GM23338 (cell line): Measurements from ENCODE around the gene TMC1. TPM values are rescaled to one million over a fixed set of nuclear protein-coding genes. Genes with fewer than 3 reads are reported as not detected.

Source experiments
- ATAC-seq: fragments of 200-7000 bp; cut with Tn5 transposase; 3 replicates; pipeline ENCODE4 v1.9.1; 2020
- DNase-seq: peaks from one replicate; pipeline ENCODE4 v3.0.0-alpha.2; 2015; ENCODE audit warnings: low spot score
- H2AFZ ChIP-seq: fragments of 200-600 bp; sonication (generic); 2 replicates; pipeline ENCODE4 v1.8.0; 2016; ENCODE audit warnings: antibody characterized with exemption, mild to moderate bottlenecking, moderate library complexity
- H3F3A ChIP-seq: fragments of 200-600 bp; sonication (generic); replicated peaks from 2 replicates; pipeline ENCODE4 v1.8.0; 2017; ENCODE audit warnings: antibody characterized with exemption, mixed run types, low read depth
- H3K27ac ChIP-seq: fragments of 200-600 bp; sonication (generic); 2 replicates; pipeline ENCODE4 v1.6.1; 2016; ENCODE audit warnings: low read depth
- H3K27me3 ChIP-seq: fragments of 200-600 bp; sonication (generic); 2 replicates; pipeline ENCODE4 v1.8.0; 2016; ENCODE audit warnings: mild to moderate bottlenecking, mixed run types, moderate library complexity; ENCODE audit not compliant: insufficient read depth
- H3K36me3 ChIP-seq: fragments of 200-600 bp; sonication (generic); 2 replicates; pipeline ENCODE4 v1.8.0; 2016; ENCODE audit warnings: mild to moderate bottlenecking; ENCODE audit not compliant: insufficient read depth
- H3K4me1 ChIP-seq: fragments of 200-600 bp; sonication (generic); 2 replicates; pipeline ENCODE4 v1.8.0; 2016; ENCODE audit warnings: mild to moderate bottlenecking, moderate library complexity; ENCODE audit not compliant: insufficient read depth
- H3K4me2 ChIP-seq: fragments of 200-600 bp; sonication (generic); 2 replicates; pipeline ENCODE4 v1.7.1; 2017; ENCODE audit warnings: mixed run types
- H3K4me3 ChIP-seq: fragments of 200-600 bp; sonication (generic); 2 replicates; pipeline ENCODE4 v1.6.1; 2016; ENCODE audit warnings: mixed run types
- H3K79me2 ChIP-seq: fragments of 200-600 bp; sonication (generic); replicated peaks from 2 replicates; pipeline ENCODE4 v1.8.0; 2017; ENCODE audit warnings: mild to moderate bottlenecking; ENCODE audit not compliant: insufficient read depth
- H3K9me2 ChIP-seq: fragments of 200-600 bp; sonication (generic); 2 replicates; pipeline ENCODE4 v1.8.0; 2017; ENCODE audit not compliant: insufficient read depth
- H4K20me1 ChIP-seq: fragments of 200-600 bp; sonication (generic); replicated peaks from 2 replicates; pipeline ENCODE4 v1.8.0; 2017; ENCODE audit warnings: mild to moderate bottlenecking; ENCODE audit not compliant: insufficient read depth
- H3K27ac Mint-ChIP-seq: 2 replicates; pipeline ENCODE4 v1.8.0; 2020; ENCODE audit warnings: inconsistent platforms, mild to moderate bottlenecking, moderate library complexity, mixed read lengths
- H3K27me3 Mint-ChIP-seq: 3 replicates; pipeline ENCODE4 v1.8.0; 2022; ENCODE audit warnings: low read depth, mild to moderate bottlenecking, moderate library complexity, mixed read lengths, inconsistent platforms; ENCODE audit not compliant: insufficient read depth, poor library complexity
- H3K36me3 Mint-ChIP-seq: 3 replicates; pipeline ENCODE4 v1.8.0; 2021; ENCODE audit warnings: low read depth, mild to moderate bottlenecking, inconsistent platforms, moderate library complexity, mixed read lengths
- H3K4me1 Mint-ChIP-seq: 3 replicates; pipeline ENCODE4 v1.8.0; 2020; ENCODE audit warnings: mild to moderate bottlenecking, inconsistent platforms, mixed read lengths
- H3K4me3 Mint-ChIP-seq: 3 replicates; pipeline ENCODE4 v1.8.0; 2021; ENCODE audit warnings: moderate library complexity, mild to moderate bottlenecking, inconsistent platforms, mixed read lengths
- H3K9me3 Mint-ChIP-seq: 3 replicates; pipeline ENCODE4 v1.8.0; 2020; ENCODE audit warnings: moderate library complexity, mild to moderate bottlenecking, inconsistent platforms, mixed read lengths
- CREB1 ChIP-seq: fragments of 250-450 bp; sonication (Bioruptor Pico); IDR thresholded peaks from 2 replicates; pipeline ENCODE4 v1.5.0; 2020; ENCODE audit warnings: low read depth, mild to moderate bottlenecking, moderate library complexity
- ETS1 ChIP-seq: IDR thresholded peaks from 2 replicates; pipeline ENCODE4 v1.6.1; 2016; ENCODE audit warnings: antibody characterized with exemption
- EZH2 ChIP-seq: fragments of 200-600 bp; sonication (generic); IDR thresholded peaks from one replicate; pipeline ENCODE4 v1.8.0; 2017; ENCODE audit warnings: antibody characterized with exemption, mild to moderate bottlenecking, low read depth; ENCODE audit not compliant: unreplicated experiment
- EZH2phosphoT487 ChIP-seq: fragments of 200-600 bp; sonication (generic); IDR thresholded peaks from one replicate; pipeline ENCODE4 v1.8.1; 2018; ENCODE audit warnings: antibody characterized with exemption; ENCODE audit not compliant: unreplicated experiment
- JUNB ChIP-seq: IDR thresholded peaks from one replicate; pipeline ENCODE4 v1.6.1; 2016; ENCODE audit warnings: antibody characterized with exemption; ENCODE audit not compliant: unreplicated experiment
- NANOG ChIP-seq: IDR thresholded peaks from 2 replicates; pipeline ENCODE4 v1.6.1; 2016; ENCODE audit warnings: antibody characterized with exemption, borderline replicate concordance
- POLR2AphosphoS5 ChIP-seq: IDR thresholded peaks from 2 replicates; pipeline ENCODE4 v1.6.1; 2016; ENCODE audit warnings: antibody characterized with exemption, low read depth
- STAT1 ChIP-seq: IDR thresholded peaks from one replicate; pipeline ENCODE4 v1.6.1; 2016; ENCODE audit warnings: antibody characterized with exemption; ENCODE audit not compliant: unreplicated experiment
- ZNF114 ChIP-seq: fragments of 250-450 bp; sonication (Bioruptor Pico); IDR thresholded peaks from 2 replicates; pipeline ENCODE4 v1.5.0; 2020; ENCODE audit warnings: mild to moderate bottlenecking, moderate library complexity
- ZNF331 ChIP-seq: fragments of 250-450 bp; sonication (Bioruptor Pico); IDR thresholded peaks from 2 replicates; pipeline ENCODE4 v1.5.0; 2020; ENCODE audit warnings: low read depth, mild to moderate bottlenecking, moderate library complexity
- polyA plus RNA-seq: library from polyadenylated mRNA; unstranded; fragments of >200 nt; fragmentation: Nextera tagmentation; extraction: Ambion mirVana; gene quantifications from 2 replicates; pipeline ENCODE4 v1.2.1, GENCODE V29; 2016
- total RNA-seq: library from RNA; depleted of rRNA; stranded (reverse); fragments of >200 nt; shearing (Covaris generic); gene quantifications from 2 replicates; pipeline ENCODE4 v1.2.3, GENCODE V29; 2014
- TF ChIP-seq, protein P1 (sequence below): fragments of 250-450 bp; sonication (Bioruptor Pico); IDR thresholded peaks from 2 replicates; pipeline ENCODE4 v1.5.0; 2020; ENCODE audit warnings: mild to moderate bottlenecking, moderate library complexity
- TF ChIP-seq, protein P2 (sequence below): IDR thresholded peaks from one replicate; pipeline ENCODE4 v1.6.1; 2018; ENCODE audit warnings: antibody characterized with exemption; ENCODE audit not compliant: unreplicated experiment
- TF ChIP-seq, protein P3 (sequence below), 2 experiments: fragments of 200-600 bp in 1 of 2; sonication (generic) in 1 of 2; conservative IDR thresholded peaks; 2 replicates each; pipeline versions ENCODE4 v1.5.1 to v1.6.1; 2016 to 2017; ENCODE audit warnings: antibody characterized with exemption in 2 of 2, low read depth in 2 of 2, mild to moderate bottlenecking in 2 of 2, moderate library complexity in 1 of 2

TMC1 gene
- total and polyA plus RNA-seq, 2 experiments from 2014 or later = 0.61 to 1.2 TPM

DNA sequence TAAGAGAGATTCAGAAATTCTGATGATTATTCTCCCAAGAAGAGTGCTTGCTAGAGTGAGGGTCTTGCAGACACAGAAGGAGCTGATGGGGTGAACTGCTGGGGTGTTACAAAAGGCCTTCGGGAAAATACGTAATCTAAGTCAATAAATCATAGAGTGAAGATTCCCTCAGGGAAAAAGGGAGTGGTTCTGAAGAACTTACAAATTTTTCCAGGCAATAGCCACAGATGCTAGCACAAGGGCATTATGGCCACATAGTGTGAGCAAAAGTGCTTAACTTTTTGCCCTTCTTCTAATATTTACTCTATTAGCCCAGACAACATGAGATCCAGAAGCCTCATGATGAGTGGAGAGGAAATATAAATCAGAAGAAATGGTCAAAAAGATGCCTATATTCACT, 137.3 kb downstream of the TMC1 start:
- no peak for DNase-seq
- no peak overlapping the region for H3K4me3 ChIP-seq
- no peak overlapping the region for H3K4me2 ChIP-seq
- peaks cover 1% of the 10 kb centered on the region for H3K27me3 Mint-ChIP-seq
- ATAC-seq = no peak
- TF ChIP-seq NANOG = no peak
- TF ChIP-seq JUNB = no peak
- TF ChIP-seq, protein P1, sequence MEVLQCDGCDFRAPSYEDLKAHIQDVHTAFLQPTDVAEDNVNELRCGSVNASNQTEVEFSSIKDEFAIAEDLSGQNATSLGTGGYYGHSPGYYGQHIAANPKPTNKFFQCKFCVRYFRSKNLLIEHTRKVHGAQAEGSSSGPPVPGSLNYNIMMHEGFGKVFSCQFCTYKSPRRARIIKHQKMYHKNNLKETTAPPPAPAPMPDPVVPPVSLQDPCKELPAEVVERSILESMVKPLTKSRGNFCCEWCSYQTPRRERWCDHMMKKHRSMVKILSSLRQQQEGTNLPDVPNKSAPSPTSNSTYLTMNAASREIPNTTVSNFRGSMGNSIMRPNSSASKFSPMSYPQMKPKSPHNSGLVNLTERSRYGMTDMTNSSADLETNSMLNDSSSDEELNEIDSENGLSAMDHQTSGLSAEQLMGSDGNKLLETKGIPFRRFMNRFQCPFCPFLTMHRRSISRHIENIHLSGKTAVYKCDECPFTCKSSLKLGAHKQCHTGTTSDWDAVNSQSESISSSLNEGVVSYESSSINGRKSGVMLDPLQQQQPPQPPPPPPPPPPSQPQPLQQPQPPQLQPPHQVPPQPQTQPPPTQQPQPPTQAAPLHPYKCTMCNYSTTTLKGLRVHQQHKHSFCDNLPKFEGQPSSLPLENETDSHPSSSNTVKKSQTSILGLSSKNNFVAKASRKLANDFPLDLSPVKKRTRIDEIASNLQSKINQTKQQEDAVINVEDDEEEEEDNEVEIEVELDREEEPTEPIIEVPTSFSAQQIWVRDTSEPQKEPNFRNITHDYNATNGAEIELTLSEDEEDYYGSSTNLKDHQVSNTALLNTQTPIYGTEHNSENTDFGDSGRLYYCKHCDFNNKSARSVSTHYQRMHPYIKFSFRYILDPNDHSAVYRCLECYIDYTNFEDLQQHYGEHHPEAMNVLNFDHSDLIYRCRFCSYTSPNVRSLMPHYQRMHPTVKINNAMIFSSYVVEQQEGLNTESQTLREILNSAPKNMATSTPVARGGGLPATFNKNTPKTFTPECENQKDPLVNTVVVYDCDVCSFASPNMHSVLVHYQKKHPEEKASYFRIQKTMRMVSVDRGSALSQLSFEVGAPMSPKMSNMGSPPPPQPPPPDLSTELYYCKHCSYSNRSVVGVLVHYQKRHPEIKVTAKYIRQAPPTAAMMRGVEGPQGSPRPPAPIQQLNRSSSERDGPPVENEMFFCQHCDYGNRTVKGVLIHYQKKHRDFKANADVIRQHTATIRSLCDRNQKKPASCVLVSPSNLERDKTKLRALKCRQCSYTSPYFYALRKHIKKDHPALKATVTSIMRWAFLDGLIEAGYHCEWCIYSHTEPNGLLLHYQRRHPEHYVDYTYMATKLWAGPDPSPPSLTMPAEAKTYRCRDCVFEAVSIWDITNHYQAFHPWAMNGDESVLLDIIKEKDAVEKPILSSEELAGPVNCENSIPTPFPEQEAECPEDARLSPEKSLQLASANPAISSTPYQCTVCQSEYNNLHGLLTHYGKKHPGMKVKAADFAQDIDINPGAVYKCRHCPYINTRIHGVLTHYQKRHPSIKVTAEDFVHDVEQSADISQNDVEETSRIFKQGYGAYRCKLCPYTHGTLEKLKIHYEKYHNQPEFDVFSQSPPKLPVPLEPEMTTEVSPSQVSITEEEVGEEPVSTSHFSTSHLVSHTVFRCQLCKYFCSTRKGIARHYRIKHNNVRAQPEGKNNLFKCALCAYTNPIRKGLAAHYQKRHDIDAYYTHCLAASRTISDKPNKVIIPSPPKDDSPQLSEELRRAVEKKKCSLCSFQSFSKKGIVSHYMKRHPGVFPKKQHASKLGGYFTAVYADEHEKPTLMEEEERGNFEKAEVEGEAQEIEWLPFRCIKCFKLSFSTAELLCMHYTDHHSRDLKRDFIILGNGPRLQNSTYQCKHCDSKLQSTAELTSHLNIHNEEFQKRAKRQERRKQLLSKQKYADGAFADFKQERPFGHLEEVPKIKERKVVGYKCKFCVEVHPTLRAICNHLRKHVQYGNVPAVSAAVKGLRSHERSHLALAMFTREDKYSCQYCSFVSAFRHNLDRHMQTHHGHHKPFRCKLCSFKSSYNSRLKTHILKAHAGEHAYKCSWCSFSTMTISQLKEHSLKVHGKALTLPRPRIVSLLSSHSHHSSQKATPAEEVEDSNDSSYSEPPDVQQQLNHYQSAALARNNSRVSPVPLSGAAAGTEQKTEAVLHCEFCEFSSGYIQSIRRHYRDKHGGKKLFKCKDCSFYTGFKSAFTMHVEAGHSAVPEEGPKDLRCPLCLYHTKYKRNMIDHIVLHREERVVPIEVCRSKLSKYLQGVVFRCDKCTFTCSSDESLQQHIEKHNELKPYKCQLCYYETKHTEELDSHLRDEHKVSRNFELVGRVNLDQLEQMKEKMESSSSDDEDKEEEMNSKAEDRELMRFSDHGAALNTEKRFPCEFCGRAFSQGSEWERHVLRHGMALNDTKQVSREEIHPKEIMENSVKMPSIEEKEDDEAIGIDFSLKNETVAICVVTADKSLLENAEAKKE (CRISPR knock-in tag) = no peak
- TF ChIP-seq ETS1 = no peak
- TF ChIP-seq, protein P2, sequence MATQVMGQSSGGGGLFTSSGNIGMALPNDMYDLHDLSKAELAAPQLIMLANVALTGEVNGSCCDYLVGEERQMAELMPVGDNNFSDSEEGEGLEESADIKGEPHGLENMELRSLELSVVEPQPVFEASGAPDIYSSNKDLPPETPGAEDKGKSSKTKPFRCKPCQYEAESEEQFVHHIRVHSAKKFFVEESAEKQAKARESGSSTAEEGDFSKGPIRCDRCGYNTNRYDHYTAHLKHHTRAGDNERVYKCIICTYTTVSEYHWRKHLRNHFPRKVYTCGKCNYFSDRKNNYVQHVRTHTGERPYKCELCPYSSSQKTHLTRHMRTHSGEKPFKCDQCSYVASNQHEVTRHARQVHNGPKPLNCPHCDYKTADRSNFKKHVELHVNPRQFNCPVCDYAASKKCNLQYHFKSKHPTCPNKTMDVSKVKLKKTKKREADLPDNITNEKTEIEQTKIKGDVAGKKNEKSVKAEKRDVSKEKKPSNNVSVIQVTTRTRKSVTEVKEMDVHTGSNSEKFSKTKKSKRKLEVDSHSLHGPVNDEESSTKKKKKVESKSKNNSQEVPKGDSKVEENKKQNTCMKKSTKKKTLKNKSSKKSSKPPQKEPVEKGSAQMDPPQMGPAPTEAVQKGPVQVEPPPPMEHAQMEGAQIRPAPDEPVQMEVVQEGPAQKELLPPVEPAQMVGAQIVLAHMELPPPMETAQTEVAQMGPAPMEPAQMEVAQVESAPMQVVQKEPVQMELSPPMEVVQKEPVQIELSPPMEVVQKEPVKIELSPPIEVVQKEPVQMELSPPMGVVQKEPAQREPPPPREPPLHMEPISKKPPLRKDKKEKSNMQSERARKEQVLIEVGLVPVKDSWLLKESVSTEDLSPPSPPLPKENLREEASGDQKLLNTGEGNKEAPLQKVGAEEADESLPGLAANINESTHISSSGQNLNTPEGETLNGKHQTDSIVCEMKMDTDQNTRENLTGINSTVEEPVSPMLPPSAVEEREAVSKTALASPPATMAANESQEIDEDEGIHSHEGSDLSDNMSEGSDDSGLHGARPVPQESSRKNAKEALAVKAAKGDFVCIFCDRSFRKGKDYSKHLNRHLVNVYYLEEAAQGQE = no peak
- TF ChIP-seq ZNF114 (CRISPR knock-in tag) = no peak
- TF ChIP-seq EZH2phosphoT487 = no peak
- no peak for TF ChIP-seq CREB1 (CRISPR knock-in tag)
- TF ChIP-seq POLR2AphosphoS5 = no peak
- TF ChIP-seq EZH2 = no peak
- TF ChIP-seq STAT1 = no peak
- TF ChIP-seq ZNF331 (CRISPR knock-in tag) = no peak
- TF ChIP-seq, protein P3, sequence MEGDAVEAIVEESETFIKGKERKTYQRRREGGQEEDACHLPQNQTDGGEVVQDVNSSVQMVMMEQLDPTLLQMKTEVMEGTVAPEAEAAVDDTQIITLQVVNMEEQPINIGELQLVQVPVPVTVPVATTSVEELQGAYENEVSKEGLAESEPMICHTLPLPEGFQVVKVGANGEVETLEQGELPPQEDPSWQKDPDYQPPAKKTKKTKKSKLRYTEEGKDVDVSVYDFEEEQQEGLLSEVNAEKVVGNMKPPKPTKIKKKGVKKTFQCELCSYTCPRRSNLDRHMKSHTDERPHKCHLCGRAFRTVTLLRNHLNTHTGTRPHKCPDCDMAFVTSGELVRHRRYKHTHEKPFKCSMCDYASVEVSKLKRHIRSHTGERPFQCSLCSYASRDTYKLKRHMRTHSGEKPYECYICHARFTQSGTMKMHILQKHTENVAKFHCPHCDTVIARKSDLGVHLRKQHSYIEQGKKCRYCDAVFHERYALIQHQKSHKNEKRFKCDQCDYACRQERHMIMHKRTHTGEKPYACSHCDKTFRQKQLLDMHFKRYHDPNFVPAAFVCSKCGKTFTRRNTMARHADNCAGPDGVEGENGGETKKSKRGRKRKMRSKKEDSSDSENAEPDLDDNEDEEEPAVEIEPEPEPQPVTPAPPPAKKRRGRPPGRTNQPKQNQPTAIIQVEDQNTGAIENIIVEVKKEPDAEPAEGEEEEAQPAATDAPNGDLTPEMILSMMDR (conservative IDR thresholded peaks at IDR 0.05; ENCODE audit: low read depth in 2 of 2) = no peak
- H3K27me3 ChIP-seq = no peaks in the 10 kb centered on the region
- no peak overlapping the region for H3K27ac ChIP-seq
- no peaks in the 10 kb centered on the region for H3K36me3 Mint-ChIP-seq
- no peaks in the 10 kb centered on the region for H4K20me1 ChIP-seq
- no peaks in the 10 kb centered on the region for H3K4me1 Mint-ChIP-seq
- no peaks in the 10 kb centered on the region for H3K36me3 ChIP-seq
- H3K9me3 Mint-ChIP-seq = no peaks in the 10 kb centered on the region
- no peaks in the 10 kb centered on the region for H3K4me1 ChIP-seq
- no peaks in the 10 kb centered on the region for H3K79me2 ChIP-seq
- no peak overlapping the region for H3K4me3 Mint-ChIP-seq
- H3K27ac Mint-ChIP-seq = no peak overlapping the region
- no peaks in the 10 kb centered on the region for H3F3A ChIP-seq
- no peaks in the 10 kb centered on the region; the same call in 1 of the 2 replicates for H3K9me2 ChIP-seq
- H2AFZ ChIP-seq = no peak overlapping the region
